ENCODE measurements around the gene HIPK4.
A peak's percentile ranks its signal among the peaks of the same experiment; 100 is the strongest.
"Not testable (repeated sequence)": the region's sequence is repeated elsewhere in the genome, so short reads cannot be mapped to it uniquely, and the experiment has no call there.

Gene HIPK4

GRCh38 chr19:40410030-40410389 lies 20.0 kb upstream of the HIPK4 start:
- Mint-ChIP-seq H3K4me3 (no peak overlapping the region), H3K27me3 (ENCODE audit: low read depth) (peaks cover 2% of the 10 kb centered on the region), H3K36me3 (ENCODE audit: low read depth) (no peaks in the 10 kb centered on the region), H3K9me3 (no peaks in the 10 kb centered on the region), H3K4me1 (ENCODE audit: low read depth) (peaks cover 10% of the 10 kb centered on the region), H3K27ac (no peak overlapping the region)

DNA sequence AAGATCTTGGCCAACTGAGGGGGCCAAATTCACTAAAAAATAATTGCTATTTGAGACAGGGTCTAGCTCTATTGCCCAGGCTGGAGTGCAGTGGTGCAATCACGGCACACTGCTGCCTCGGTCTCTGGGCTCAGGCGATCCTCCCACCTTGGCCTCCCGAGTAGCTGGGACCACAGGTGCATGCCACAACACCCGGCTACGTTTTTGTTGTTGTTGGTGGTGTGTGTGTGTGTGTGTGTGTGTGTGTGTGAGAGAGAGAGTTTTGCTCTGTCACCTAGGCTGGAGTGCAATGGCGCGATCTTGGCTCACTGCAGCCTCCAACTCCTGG lies 18.6 kb upstream of the HIPK4 start:
- not testable (repeated sequence) for H3K4me3 Mint-ChIP-seq; H3K9me3 Mint-ChIP-seq; H3K36me3 Mint-ChIP-seq (ENCODE audit: low read depth); H3K27me3 Mint-ChIP-seq (ENCODE audit: low read depth); H3K27ac Mint-ChIP-seq
- H3K4me1 Mint-ChIP-seq (ENCODE audit: low read depth): peaks cover 11% of the 10 kb centered on the region

- peaks cover 14% of the 10 kb centered on the region for H3K4me1 Mint-ChIP-seq (ENCODE audit: low read depth)
- no peaks in the 10 kb centered on the region for H3K9me3 Mint-ChIP-seq
- H3K27ac Mint-ChIP-seq: no peak overlapping the region
- peaks cover 2% of the 10 kb centered on the region for H3K27me3 Mint-ChIP-seq (ENCODE audit: low read depth)
- no peaks in the 10 kb centered on the region for H3K36me3 Mint-ChIP-seq (ENCODE audit: low read depth)
- H3K4me3 Mint-ChIP-seq: no peak overlapping the region
Observed at GRCh38 chr19:40407714-40408597, 18.0 kb upstream of the HIPK4 start.

DNA sequence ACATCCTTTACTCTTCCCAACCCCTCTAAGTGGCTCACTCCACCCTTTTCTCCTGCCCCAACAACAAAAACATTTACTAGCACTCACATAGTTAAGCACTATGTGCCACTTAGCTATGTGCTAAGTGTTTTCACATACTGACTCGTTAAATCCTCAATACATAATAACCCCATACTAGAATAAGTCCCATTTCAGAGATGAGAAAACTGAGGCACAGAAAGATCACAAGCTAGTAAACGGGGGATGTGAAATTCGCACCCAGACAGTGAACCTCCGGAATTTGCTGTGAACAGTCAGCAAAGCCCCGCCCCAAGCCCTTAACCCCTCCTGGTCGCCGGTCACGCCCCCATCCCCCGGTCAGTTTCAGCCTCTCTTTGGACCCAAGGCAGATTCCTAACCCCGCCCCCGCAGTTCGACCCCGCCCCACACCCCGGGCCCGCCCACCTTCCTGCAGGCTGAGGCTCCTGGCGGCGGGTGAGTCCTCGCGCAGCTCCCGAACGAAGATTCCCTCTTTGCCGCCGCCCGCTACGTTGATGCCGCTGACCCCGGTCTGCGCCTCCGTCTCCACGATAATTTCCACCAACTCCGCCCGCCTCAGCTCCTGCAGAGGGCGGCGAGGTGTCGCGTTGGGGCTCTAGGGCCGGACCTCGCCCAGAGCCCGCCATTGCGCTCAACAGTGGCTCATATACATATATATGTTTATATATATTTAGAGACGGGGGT lies 13.4 kb upstream of the HIPK4 start:
- Mint-ChIP-seq H3K9me3 (no peaks in the 10 kb centered on the region), H3K4me3 (peak overlapping the region; percentile 95), H3K27me3 (ENCODE audit: low read depth) (peaks cover 9% of the 10 kb centered on the region), H3K27ac (peak overlapping the region; percentile 88), H3K36me3 (ENCODE audit: low read depth) (no peaks in the 10 kb centered on the region), H3K4me1 (ENCODE audit: low read depth) (peaks cover 22% of the 10 kb centered on the region)

- Mint-ChIP-seq H3K9me3 (no peaks in the 10 kb centered on the region), H3K36me3 (ENCODE audit: low read depth) (no peaks in the 10 kb centered on the region), H3K4me3 (no peak overlapping the region), H3K27me3 (ENCODE audit: low read depth) (peaks cover 9% of the 10 kb centered on the region), H3K4me1 (ENCODE audit: low read depth) (peaks cover 14% of the 10 kb centered on the region), H3K27ac (no peak overlapping the region)
Observed at GRCh38 chr19:40400559-40400958, 10.6 kb upstream of the HIPK4 start.

DNA sequence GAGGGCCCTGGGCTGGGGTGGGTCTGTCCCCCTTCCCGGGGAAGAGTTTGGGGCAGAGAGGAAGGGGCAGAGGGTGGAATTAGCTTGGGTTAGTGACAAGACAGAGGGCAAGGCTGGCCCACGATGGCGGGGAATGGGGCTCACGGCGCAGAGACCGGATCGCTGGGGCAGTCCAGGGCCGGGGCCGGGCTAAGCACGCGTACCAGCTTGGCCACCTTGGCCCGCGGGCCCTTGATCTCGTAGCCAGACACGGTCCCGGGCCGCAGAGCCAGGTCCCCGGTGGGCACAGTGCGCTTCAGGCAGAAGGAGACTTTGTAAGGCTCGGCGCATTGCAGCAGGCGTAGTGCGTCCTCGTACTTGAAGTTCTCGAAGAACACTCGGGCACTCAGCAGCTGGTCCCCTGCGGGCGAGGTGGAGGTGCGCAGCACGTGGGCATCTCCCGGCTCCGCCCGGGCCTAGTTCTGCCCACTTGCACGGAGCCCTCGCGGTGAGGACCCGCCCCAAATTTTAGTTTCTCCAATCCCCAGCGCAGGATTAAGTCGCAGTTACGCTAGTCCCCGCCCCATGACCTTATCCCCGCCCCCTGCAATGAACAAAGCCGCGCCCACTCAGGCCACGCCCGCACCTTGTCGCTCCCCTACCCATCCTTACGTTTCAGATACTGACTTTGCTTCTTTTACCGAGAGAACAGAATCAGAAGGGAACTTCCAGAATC lies 8.6 kb upstream of the HIPK4 start:
- Mint-ChIP-seq H3K27ac (no peak overlapping the region), H3K4me1 (ENCODE audit: low read depth) (peaks cover 13% of the 10 kb centered on the region), H3K9me3 (no peaks in the 10 kb centered on the region), H3K4me3 (no peak overlapping the region), H3K27me3 (ENCODE audit: low read depth) (peaks cover 9% of the 10 kb centered on the region), H3K36me3 (ENCODE audit: low read depth) (no peaks in the 10 kb centered on the region)

GRCh38 chr19:40397568-40397906 lies 7.6 kb upstream of the HIPK4 start:
- H3K4me1 Mint-ChIP-seq (ENCODE audit: low read depth): peaks cover 7% of the 10 kb centered on the region
- no peaks in the 10 kb centered on the region for H3K9me3 Mint-ChIP-seq
- H3K27me3 Mint-ChIP-seq (ENCODE audit: low read depth): peaks cover 9% of the 10 kb centered on the region
- no peak overlapping the region for H3K4me3 Mint-ChIP-seq
- H3K36me3 Mint-ChIP-seq (ENCODE audit: low read depth): no peaks in the 10 kb centered on the region
- no peak overlapping the region for H3K27ac Mint-ChIP-seq

GRCh38 chr19:40396886-40397567 lies 7.0 kb upstream of the HIPK4 start:
- H3K27me3 Mint-ChIP-seq (ENCODE audit: low read depth): peaks cover 9% of the 10 kb centered on the region
- no peak overlapping the region for H3K27ac Mint-ChIP-seq
- no peaks in the 10 kb centered on the region for H3K36me3 Mint-ChIP-seq (ENCODE audit: low read depth)
- no peaks in the 10 kb centered on the region for H3K9me3 Mint-ChIP-seq
- H3K4me1 Mint-ChIP-seq (ENCODE audit: low read depth): peaks cover 7% of the 10 kb centered on the region
- no peak overlapping the region for H3K4me3 Mint-ChIP-seq

DNA sequence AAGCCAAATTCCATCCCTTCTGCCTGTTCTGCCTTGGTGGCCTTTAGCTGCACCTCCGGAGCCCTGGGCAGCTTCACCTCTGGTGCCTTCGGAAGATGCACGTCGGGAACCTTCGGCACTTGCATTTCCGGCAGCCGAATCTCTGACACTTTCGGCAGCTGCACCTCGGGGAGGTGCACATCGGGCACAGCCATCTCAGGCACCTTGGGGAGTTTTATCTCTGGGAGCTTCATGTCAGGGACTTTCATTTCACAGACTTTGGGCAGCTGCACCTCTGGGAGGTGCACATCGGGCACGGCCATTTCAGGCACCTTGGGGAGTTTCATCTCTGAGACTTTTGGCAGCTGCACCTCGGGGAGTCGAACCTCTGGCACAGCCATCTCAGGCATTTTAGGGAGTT lies 6.0 kb upstream of the HIPK4 start:
- Mint-ChIP-seq H3K4me3 (no peak overlapping the region), H3K36me3 (ENCODE audit: low read depth) (no peaks in the 10 kb centered on the region), H3K27ac (no peak overlapping the region), H3K9me3 (no peaks in the 10 kb centered on the region), H3K4me1 (ENCODE audit: low read depth) (peaks cover 7% of the 10 kb centered on the region), H3K27me3 (ENCODE audit: low read depth) (peaks cover 9% of the 10 kb centered on the region)

GRCh38 chr19:40394816-40395210 lies 4.8 kb upstream of the HIPK4 start:
- Mint-ChIP-seq H3K4me3 (no peak overlapping the region), H3K36me3 (ENCODE audit: low read depth) (no peaks in the 10 kb centered on the region), H3K27me3 (ENCODE audit: low read depth) (peaks cover 9% of the 10 kb centered on the region), H3K4me1 (ENCODE audit: low read depth) (peaks cover 7% of the 10 kb centered on the region), H3K27ac (no peak overlapping the region), H3K9me3 (no peaks in the 10 kb centered on the region)

GRCh38 chr19:40393894-40394815 lies 4.2 kb upstream of the HIPK4 start:
- Mint-ChIP-seq H3K4me3 (no peak overlapping the region), H3K27me3 (ENCODE audit: low read depth) (peaks cover 4% of the 10 kb centered on the region), H3K27ac (no peak overlapping the region), H3K9me3 (no peaks in the 10 kb centered on the region), H3K4me1 (ENCODE audit: low read depth) (peaks cover 3% of the 10 kb centered on the region), H3K36me3 (ENCODE audit: low read depth) (no peaks in the 10 kb centered on the region)

GRCh38 chr19:40392894-40393517 lies 3.0 kb upstream of the HIPK4 start:
- H3K4me3 Mint-ChIP-seq: no peak overlapping the region
- H3K27ac Mint-ChIP-seq: no peak overlapping the region
- no peaks in the 10 kb centered on the region for H3K4me1 Mint-ChIP-seq (ENCODE audit: low read depth)
- H3K27me3 Mint-ChIP-seq (ENCODE audit: low read depth): no peaks in the 10 kb centered on the region
- H3K9me3 Mint-ChIP-seq: no peaks in the 10 kb centered on the region
- no peaks in the 10 kb centered on the region for H3K36me3 Mint-ChIP-seq (ENCODE audit: low read depth)

DNA sequence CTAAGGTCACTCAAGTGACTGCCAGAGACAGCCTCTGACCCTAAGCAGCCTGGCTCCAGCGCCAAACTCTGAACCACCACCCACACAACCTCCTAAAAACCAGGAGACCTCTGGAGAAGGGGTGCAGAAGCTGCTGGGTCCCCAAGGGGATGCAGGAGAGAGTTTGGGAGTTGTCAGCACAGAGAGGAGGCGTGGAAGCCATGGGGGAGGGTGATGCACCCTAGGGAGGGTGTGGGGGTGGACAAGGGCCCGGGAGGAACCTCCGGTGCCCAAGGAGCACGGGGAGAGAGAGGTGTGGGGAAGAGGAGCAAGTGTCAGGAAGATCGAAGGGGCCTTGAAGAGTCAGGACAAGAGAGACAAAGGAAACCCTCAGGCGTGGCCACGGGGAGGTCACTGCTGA lies 2.1 kb upstream of the HIPK4 start:
- Mint-ChIP-seq H3K27ac (no peak overlapping the region), H3K36me3 (ENCODE audit: low read depth) (no peaks in the 10 kb centered on the region), H3K27me3 (ENCODE audit: low read depth) (no peaks in the 10 kb centered on the region), H3K4me3 (no peak overlapping the region), H3K4me1 (ENCODE audit: low read depth) (no peaks in the 10 kb centered on the region), H3K9me3 (no peaks in the 10 kb centered on the region)
